ENCODE results near the gene TNFSF13.

- TF ChIP-seq CTCF (IDR thresholded peaks at IDR 0.05) = no peak
- no peak for TF ChIP-seq NR2C2 (CRISPR knock-in tag; IDR thresholded peaks at IDR 0.05)
- no peak for TF ChIP-seq NR3C1 (CRISPR knock-in tag; conservative IDR thresholded peaks at IDR 0.05; ENCODE audit: low read depth)
- no peak for TF ChIP-seq ZNF396 (CRISPR knock-in tag; IDR thresholded peaks at IDR 0.05; ENCODE audit: borderline replicate concordance)
- TF ChIP-seq MAX (CRISPR knock-in tag; IDR thresholded peaks at IDR 0.05) = no peak
- no peak for TF ChIP-seq ATF1 (CRISPR knock-in tag; IDR thresholded peaks at IDR 0.05)
- TF ChIP-seq ZNF512 (CRISPR knock-in tag; IDR thresholded peaks at IDR 0.05; ENCODE audit: borderline replicate concordance) = no peak
- TF ChIP-seq E2F1 (CRISPR knock-in tag; IDR thresholded peaks at IDR 0.05) = no peak
- no peak for TF ChIP-seq NFYB (CRISPR knock-in tag; conservative IDR thresholded peaks at IDR 0.05; ENCODE audit: low read depth)
- TF ChIP-seq ESRRA (CRISPR knock-in tag; IDR thresholded peaks at IDR 0.05; ENCODE audit: borderline replicate concordance) = no peak
- TF ChIP-seq IRF2 (CRISPR knock-in tag; IDR thresholded peaks at IDR 0.05; ENCODE audit: borderline replicate concordance, low read depth) = no peak
These were observed 5.2 kb upstream of the TNFSF13 start for GRCh38 chr17:7553356-7553755.
